ENCODE measurements around the gene GPD1L. TPM values are rescaled to one million over a fixed set of nuclear protein-coding genes. Genes with fewer than 3 reads are reported as not detected.

Gene GPD1L
- total and polyA plus RNA-seq, 2 of the 13 experiments (the other 11 are each of a cell fraction or from before 2014, with no cell fraction given) = 4.9 to 13.7 TPM

GRCh38 chr3:32077260-32078084 lies 28.9 kb upstream of the GPD1L start (continued):
- no peak for TF ChIP-seq MIER3 (CRISPR knock-in tag; IDR thresholded peaks at IDR 0.05; ENCODE audit: borderline replicate concordance)
- TF ChIP-seq, protein P1, sequence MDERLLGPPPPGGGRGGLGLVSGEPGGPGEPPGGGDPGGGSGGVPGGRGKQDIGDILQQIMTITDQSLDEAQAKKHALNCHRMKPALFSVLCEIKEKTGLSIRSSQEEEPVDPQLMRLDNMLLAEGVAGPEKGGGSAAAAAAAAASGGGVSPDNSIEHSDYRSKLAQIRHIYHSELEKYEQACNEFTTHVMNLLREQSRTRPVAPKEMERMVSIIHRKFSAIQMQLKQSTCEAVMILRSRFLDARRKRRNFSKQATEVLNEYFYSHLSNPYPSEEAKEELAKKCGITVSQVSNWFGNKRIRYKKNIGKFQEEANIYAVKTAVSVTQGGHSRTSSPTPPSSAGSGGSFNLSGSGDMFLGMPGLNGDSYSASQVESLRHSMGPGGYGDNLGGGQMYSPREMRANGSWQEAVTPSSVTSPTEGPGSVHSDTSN (CRISPR knock-in tag; IDR thresholded peaks at IDR 0.05) = no peak
- TF ChIP-seq, protein P2, sequence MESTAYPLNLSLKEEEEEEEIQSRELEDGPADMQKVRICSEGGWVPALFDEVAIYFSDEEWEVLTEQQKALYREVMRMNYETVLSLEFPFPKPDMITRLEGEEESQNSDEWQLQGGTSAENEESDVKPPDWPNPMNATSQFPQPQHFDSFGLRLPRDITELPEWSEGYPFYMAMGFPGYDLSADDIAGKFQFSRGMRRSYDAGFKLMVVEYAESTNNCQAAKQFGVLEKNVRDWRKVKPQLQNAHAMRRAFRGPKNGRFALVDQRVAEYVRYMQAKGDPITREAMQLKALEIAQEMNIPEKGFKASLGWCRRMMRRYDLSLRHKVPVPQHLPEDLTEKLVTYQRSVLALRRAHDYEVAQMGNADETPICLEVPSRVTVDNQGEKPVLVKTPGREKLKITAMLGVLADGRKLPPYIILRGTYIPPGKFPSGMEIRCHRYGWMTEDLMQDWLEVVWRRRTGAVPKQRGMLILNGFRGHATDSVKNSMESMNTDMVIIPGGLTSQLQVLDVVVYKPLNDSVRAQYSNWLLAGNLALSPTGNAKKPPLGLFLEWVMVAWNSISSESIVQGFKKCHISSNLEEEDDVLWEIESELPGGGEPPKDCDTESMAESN (CRISPR knock-in tag; conservative IDR thresholded peaks at IDR 0.05) = 0 out of 2 replicates have a peak, but pooled peaks have one; percentile 30
- peak; percentile 29; the same call in 1 of the 2 replicates for TF ChIP-seq ZFX (CRISPR knock-in tag; IDR thresholded peaks at IDR 0.05; ENCODE audit: low read depth)
- TF ChIP-seq, protein P3, sequence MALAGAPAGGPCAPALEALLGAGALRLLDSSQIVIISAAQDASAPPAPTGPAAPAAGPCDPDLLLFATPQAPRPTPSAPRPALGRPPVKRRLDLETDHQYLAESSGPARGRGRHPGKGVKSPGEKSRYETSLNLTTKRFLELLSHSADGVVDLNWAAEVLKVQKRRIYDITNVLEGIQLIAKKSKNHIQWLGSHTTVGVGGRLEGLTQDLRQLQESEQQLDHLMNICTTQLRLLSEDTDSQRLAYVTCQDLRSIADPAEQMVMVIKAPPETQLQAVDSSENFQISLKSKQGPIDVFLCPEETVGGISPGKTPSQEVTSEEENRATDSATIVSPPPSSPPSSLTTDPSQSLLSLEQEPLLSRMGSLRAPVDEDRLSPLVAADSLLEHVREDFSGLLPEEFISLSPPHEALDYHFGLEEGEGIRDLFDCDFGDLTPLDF (CRISPR knock-in tag; IDR thresholded peaks at IDR 0.05) = no peak
- no peak for TF ChIP-seq SP5 (CRISPR knock-in tag; IDR thresholded peaks at IDR 0.05; ENCODE audit: borderline replicate concordance, low read depth)
- TF ChIP-seq BCL3 (CRISPR knock-in tag; IDR thresholded peaks at IDR 0.05) = no peak
- TF ChIP-seq, protein P4, sequence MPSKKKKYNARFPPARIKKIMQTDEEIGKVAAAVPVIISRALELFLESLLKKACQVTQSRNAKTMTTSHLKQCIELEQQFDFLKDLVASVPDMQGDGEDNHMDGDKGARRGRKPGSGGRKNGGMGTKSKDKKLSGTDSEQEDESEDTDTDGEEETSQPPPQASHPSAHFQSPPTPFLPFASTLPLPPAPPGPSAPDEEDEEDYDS (CRISPR knock-in tag; IDR thresholded peaks at IDR 0.05) = peak; percentile 83
- no peak for TF ChIP-seq ZFP36L2 (CRISPR knock-in tag; IDR thresholded peaks at IDR 0.05)
- TF ChIP-seq ZBTB7A (CRISPR knock-in tag; IDR thresholded peaks at IDR 0.05) = no peak
- TF ChIP-seq ZNF577 (CRISPR knock-in tag; IDR thresholded peaks at IDR 0.05; ENCODE audit: borderline replicate concordance, low read depth) = no peak
- TF ChIP-seq NR3C1 (CRISPR knock-in tag; IDR thresholded peaks at IDR 0.05) = no peak
- TF ChIP-seq ZNF30 (CRISPR knock-in tag; IDR thresholded peaks at IDR 0.05) = no peak
- TF ChIP-seq SMC3 (IDR thresholded peaks at IDR 0.05; ENCODE audit: low read length) = no peak
- TF ChIP-seq SIN3A (IDR thresholded peaks at IDR 0.05; ENCODE audit: borderline replicate concordance, low read depth, low read length) = no peak
- TF ChIP-seq HNF4G (IDR thresholded peaks at IDR 0.05; ENCODE audit: borderline replicate concordance, low read depth, low read length) = peak; percentile 60; the same call in 1 of the 2 replicates
- no peak for TF ChIP-seq HNF4G (CRISPR knock-in tag; IDR thresholded peaks at IDR 0.05; ENCODE audit: borderline replicate concordance, low read depth)
- 0 out of 2 replicates have a peak, but pooled peaks have one; percentile 49 for TF ChIP-seq CREB3 (CRISPR knock-in tag; IDR thresholded peaks at IDR 0.05)
- TF ChIP-seq ZMYM4 (CRISPR knock-in tag; IDR thresholded peaks at IDR 0.05) = peak; percentile 71; the same call in 1 of the 2 replicates
- no peak for TF ChIP-seq MTF2 (CRISPR knock-in tag; IDR thresholded peaks at IDR 0.05; ENCODE audit: borderline replicate concordance)
- peak; percentile 77 for TF ChIP-seq KAT8 (CRISPR knock-in tag; IDR thresholded peaks at IDR 0.05)
- no peak for TF ChIP-seq ZSCAN25 (CRISPR knock-in tag; IDR thresholded peaks at IDR 0.05)
